GM23338 (cell line): Measurements from ENCODE around the gene LBHD1. TPM values are rescaled to one million over a fixed set of nuclear protein-coding genes. Genes with fewer than 3 reads are reported as not detected.
A peak's percentile ranks its signal among the peaks of the same experiment; 100 is the strongest.

Source experiments
- ATAC-seq: fragments of 200-7000 bp; cut with Tn5 transposase; 3 replicates; pipeline ENCODE4 v1.9.1; 2020
- DNase-seq: peaks from one replicate; pipeline ENCODE4 v3.0.0-alpha.2; 2015; ENCODE audit warnings: low spot score
- H2AFZ ChIP-seq: fragments of 200-600 bp; sonication (generic); 2 replicates; pipeline ENCODE4 v1.8.0; 2016; ENCODE audit warnings: antibody characterized with exemption, mild to moderate bottlenecking, moderate library complexity
- H3F3A ChIP-seq: fragments of 200-600 bp; sonication (generic); replicated peaks from 2 replicates; pipeline ENCODE4 v1.8.0; 2017; ENCODE audit warnings: antibody characterized with exemption, mixed run types, low read depth
- H3K27ac ChIP-seq: fragments of 200-600 bp; sonication (generic); 2 replicates; pipeline ENCODE4 v1.6.1; 2016; ENCODE audit warnings: low read depth
- H3K27me3 ChIP-seq: fragments of 200-600 bp; sonication (generic); 2 replicates; pipeline ENCODE4 v1.8.0; 2016; ENCODE audit warnings: mild to moderate bottlenecking, mixed run types, moderate library complexity; ENCODE audit not compliant: insufficient read depth
- H3K36me3 ChIP-seq: fragments of 200-600 bp; sonication (generic); 2 replicates; pipeline ENCODE4 v1.8.0; 2016; ENCODE audit warnings: mild to moderate bottlenecking; ENCODE audit not compliant: insufficient read depth
- H3K4me1 ChIP-seq: fragments of 200-600 bp; sonication (generic); 2 replicates; pipeline ENCODE4 v1.8.0; 2016; ENCODE audit warnings: mild to moderate bottlenecking, moderate library complexity; ENCODE audit not compliant: insufficient read depth
- H3K4me2 ChIP-seq: fragments of 200-600 bp; sonication (generic); 2 replicates; pipeline ENCODE4 v1.7.1; 2017; ENCODE audit warnings: mixed run types
- H3K4me3 ChIP-seq: fragments of 200-600 bp; sonication (generic); 2 replicates; pipeline ENCODE4 v1.6.1; 2016; ENCODE audit warnings: mixed run types
- H3K79me2 ChIP-seq: fragments of 200-600 bp; sonication (generic); replicated peaks from 2 replicates; pipeline ENCODE4 v1.8.0; 2017; ENCODE audit warnings: mild to moderate bottlenecking; ENCODE audit not compliant: insufficient read depth
- H3K9me2 ChIP-seq: fragments of 200-600 bp; sonication (generic); 2 replicates; pipeline ENCODE4 v1.8.0; 2017; ENCODE audit not compliant: insufficient read depth
- H4K20me1 ChIP-seq: fragments of 200-600 bp; sonication (generic); replicated peaks from 2 replicates; pipeline ENCODE4 v1.8.0; 2017; ENCODE audit warnings: mild to moderate bottlenecking; ENCODE audit not compliant: insufficient read depth
- H3K27ac Mint-ChIP-seq: 2 replicates; pipeline ENCODE4 v1.8.0; 2020; ENCODE audit warnings: inconsistent platforms, mild to moderate bottlenecking, moderate library complexity, mixed read lengths
- H3K27me3 Mint-ChIP-seq: 3 replicates; pipeline ENCODE4 v1.8.0; 2022; ENCODE audit warnings: low read depth, mild to moderate bottlenecking, moderate library complexity, mixed read lengths, inconsistent platforms; ENCODE audit not compliant: insufficient read depth, poor library complexity
- H3K36me3 Mint-ChIP-seq: 3 replicates; pipeline ENCODE4 v1.8.0; 2021; ENCODE audit warnings: low read depth, mild to moderate bottlenecking, inconsistent platforms, moderate library complexity, mixed read lengths
- H3K4me1 Mint-ChIP-seq: 3 replicates; pipeline ENCODE4 v1.8.0; 2020; ENCODE audit warnings: mild to moderate bottlenecking, inconsistent platforms, mixed read lengths
- H3K4me3 Mint-ChIP-seq: 3 replicates; pipeline ENCODE4 v1.8.0; 2021; ENCODE audit warnings: moderate library complexity, mild to moderate bottlenecking, inconsistent platforms, mixed read lengths
- H3K9me3 Mint-ChIP-seq: 3 replicates; pipeline ENCODE4 v1.8.0; 2020; ENCODE audit warnings: moderate library complexity, mild to moderate bottlenecking, inconsistent platforms, mixed read lengths
- ETS1 ChIP-seq: IDR thresholded peaks from 2 replicates; pipeline ENCODE4 v1.6.1; 2016; ENCODE audit warnings: antibody characterized with exemption
- JUNB ChIP-seq: IDR thresholded peaks from one replicate; pipeline ENCODE4 v1.6.1; 2016; ENCODE audit warnings: antibody characterized with exemption; ENCODE audit not compliant: unreplicated experiment
- REST ChIP-seq: IDR thresholded peaks from one replicate; pipeline ENCODE4 v1.6.1; 2018; ENCODE audit warnings: antibody characterized with exemption; ENCODE audit not compliant: unreplicated experiment
- STAT1 ChIP-seq: IDR thresholded peaks from one replicate; pipeline ENCODE4 v1.6.1; 2016; ENCODE audit warnings: antibody characterized with exemption; ENCODE audit not compliant: unreplicated experiment
- ZNF462 ChIP-seq: fragments of 250-450 bp; sonication (Bioruptor Pico); IDR thresholded peaks from 2 replicates; pipeline ENCODE4 v1.5.0; 2020; ENCODE audit warnings: mild to moderate bottlenecking, moderate library complexity
- polyA plus RNA-seq: library from polyadenylated mRNA; unstranded; fragments of >200 nt; fragmentation: Nextera tagmentation; extraction: Ambion mirVana; gene quantifications from 2 replicates; pipeline ENCODE4 v1.2.1, GENCODE V29; 2016
- total RNA-seq: library from RNA; depleted of rRNA; stranded (reverse); fragments of >200 nt; shearing (Covaris generic); gene quantifications from 2 replicates; pipeline ENCODE4 v1.2.3, GENCODE V29; 2014

LBHD1 gene
- total and polyA plus RNA-seq, 2 experiments from 2014 or later: 2.8 to 2.9 TPM

- TF ChIP-seq ZNF462 (CRISPR knock-in tag) (no peak), STAT1 (no peak), JUNB (no peak)
These were observed 49.5 kb downstream of the LBHD1 start (continued) for GRCh38 chr11:62622476-62623089.

GRCh38 chr11:62621567-62622470 is 50.2 kb downstream of the LBHD1 start, which contains the start of gene B3GAT3:
Gene B3GAT3 (minus strand): TSS chr11:62621986. CDS start chr11:62621947, 39 bp downstream.
- Histone ChIP-seq H3F3A (peaks cover 39% of the 10 kb centered on the region), H3K4me3 (peak within 1 kb of the TSS; percentile 87), H3K27ac (peak within 1 kb of the TSS; percentile 88), H4K20me1 (no peaks in the 10 kb centered on the region), H3K4me2 (peak within 1 kb of the TSS; percentile 90), H3K4me1 (peaks cover 12% of the 10 kb centered on the region), H3K79me2 (peaks cover 8% of the 10 kb centered on the region; the same call in 1 of the 2 replicates), H3K9me2 (no peaks in the 10 kb centered on the region), H3K36me3 (peaks cover 17% of the 10 kb centered on the region), H3K27me3 (no peaks in the 10 kb centered on the region), H2AFZ (peak within 1 kb of the TSS; percentile 38)
- H3K36me3 Mint-ChIP-seq: peaks cover 31% of the 10 kb centered on the region
- peak within 1 kb of the TSS; percentile 94 for H3K4me3 Mint-ChIP-seq
- no peaks in the 10 kb centered on the region for H3K9me3 Mint-ChIP-seq
- peak; percentile 94 for ATAC-seq
- H3K27me3 Mint-ChIP-seq: peaks cover 9% of the 10 kb centered on the region
- DNase-seq: peak; percentile 98
- H3K27ac Mint-ChIP-seq: peak within 1 kb of the TSS; percentile 96
- peaks cover 16% of the 10 kb centered on the region for H3K4me1 Mint-ChIP-seq
- TF ChIP-seq STAT1 (no peak), ETS1 (peak; percentile 91), REST (no peak)
